ENCODE data around the gene TGFBI. TPM values are rescaled to one million over a fixed set of nuclear protein-coding genes. Genes with fewer than 3 reads are reported as not detected.

Gene TGFBI
- total RNA-seq, 1 experiment from 2014 or later: 142 TPM

DNA sequence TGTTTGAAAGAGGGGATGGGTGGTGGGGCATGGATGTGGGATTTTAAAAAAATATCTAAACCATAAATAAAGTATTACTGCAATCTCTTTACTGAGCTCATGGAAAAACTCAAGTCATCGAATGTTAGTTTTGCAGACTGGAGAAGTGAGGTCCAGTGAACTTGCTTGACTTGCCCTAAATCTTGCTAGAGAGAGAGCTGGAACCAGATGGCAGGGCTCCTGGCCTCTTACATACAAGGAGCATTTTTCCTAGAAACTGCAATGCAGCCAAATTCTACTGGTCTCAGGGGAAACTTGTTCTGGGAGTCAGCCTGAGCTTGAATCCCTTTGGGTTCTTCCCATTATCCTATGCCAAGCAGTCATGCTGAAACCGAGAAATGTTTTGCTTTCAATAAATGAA lies 2.9 kb upstream of the TGFBI start:
- Mint-ChIP-seq H3K27ac (ENCODE audit: unreplicated experiment) (no peak overlapping the region), H3K36me3 (ENCODE audit: insufficient read depth, unreplicated experiment) (no peaks in the 10 kb centered on the region), H3K27me3 (ENCODE audit: insufficient read depth, unreplicated experiment) (no peaks in the 10 kb centered on the region), H3K9me3 (ENCODE audit: unreplicated experiment) (no peaks in the 10 kb centered on the region), H3K4me3 (ENCODE audit: unreplicated experiment) (no peak overlapping the region), H3K4me1 (ENCODE audit: low read depth, unreplicated experiment) (no peaks in the 10 kb centered on the region)
- ChIA-PET POLR2A (no interaction called here), CTCF (interaction anchor here (0.5 to 1.0 kb wide), 2 partner anchors 39 to 97 kb away, joined by 3 to 7 read pairs; no protein-coding TSS in a partner anchor)
- H3K9me3 ChIP-seq: no peaks in the 10 kb centered on the region
- DNase-seq: no peak
- H3K27me3 ChIP-seq (replicated peaks; ENCODE audit: control insufficient read depth, insufficient read depth, low read length): no peaks in the 10 kb centered on the region
- no peaks in the 10 kb centered on the region for H3K36me3 ChIP-seq (ENCODE audit: control insufficient read depth, insufficient read depth, low read length)
- intact Hi-C loops (cut with micrococcal nuclease; ENCODE audit: unreplicated experiment): no loop called here
- TF ChIP-seq CTCF (IDR thresholded peaks at IDR 0.05; ENCODE audit: insufficient read depth in 1 of 2, low read depth in 1 of 2, low read length in 1 of 2, severe bottlenecking in 1 of 2, unreplicated experiment in 1 of 2): no peak
- peaks cover 4% of the 10 kb centered on the region; the same call in 1 of the 2 replicates for H3K4me1 ChIP-seq
- no peak overlapping the region for H3K4me3 ChIP-seq (ENCODE audit: low read depth, low read length)
- BruUV-seq (replicated peaks): no TSS peak

DNA sequence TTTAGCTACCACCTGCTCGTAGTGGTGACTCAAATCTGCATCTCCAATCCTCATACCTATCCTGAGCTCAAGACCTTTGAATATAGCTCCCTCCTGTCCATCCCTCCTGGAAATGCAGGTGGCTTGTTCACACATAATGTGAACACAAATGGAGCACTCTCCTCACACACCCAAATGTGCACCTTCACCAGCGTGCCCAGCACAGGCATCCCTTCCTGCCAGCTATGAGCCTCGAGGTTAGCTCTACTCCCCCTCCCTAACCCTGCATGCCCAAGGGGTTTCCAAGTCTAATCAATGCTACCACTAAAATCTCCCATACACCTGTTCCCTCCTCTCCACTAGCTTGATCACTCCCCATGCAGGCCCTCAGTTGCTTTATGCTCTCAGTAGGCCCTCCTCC lies 2.2 kb upstream of the TGFBI start:
- Histone ChIP-seq H3K9me3 (no peaks in the 10 kb centered on the region), H3K36me3 (ENCODE audit: control insufficient read depth, insufficient read depth, low read length) (no peaks in the 10 kb centered on the region), H3K4me3 (ENCODE audit: low read depth, low read length) (no peak overlapping the region), H3K4me1 (peaks cover 4% of the 10 kb centered on the region; the same call in 1 of the 2 replicates), H3K27me3 (replicated peaks; ENCODE audit: control insufficient read depth, insufficient read depth, low read length) (no peaks in the 10 kb centered on the region)
- Mint-ChIP-seq H3K4me1 (ENCODE audit: low read depth, unreplicated experiment) (no peaks in the 10 kb centered on the region), H3K4me3 (ENCODE audit: unreplicated experiment) (no peak overlapping the region), H3K27ac (ENCODE audit: unreplicated experiment) (no peak overlapping the region), H3K36me3 (ENCODE audit: insufficient read depth, unreplicated experiment) (no peaks in the 10 kb centered on the region), H3K9me3 (ENCODE audit: unreplicated experiment) (no peaks in the 10 kb centered on the region), H3K27me3 (ENCODE audit: insufficient read depth, unreplicated experiment) (no peaks in the 10 kb centered on the region)
- ChIA-PET CTCF (interaction anchor here (1.0 kb wide), 1 partner anchor 38 kb away, joined by 3 read pairs; no protein-coding TSS in a partner anchor), POLR2A (no interaction called here)
- DNase-seq: no peak
- intact Hi-C loops (cut with micrococcal nuclease; ENCODE audit: unreplicated experiment): no loop called here
- no peak for TF ChIP-seq CTCF (IDR thresholded peaks at IDR 0.05; ENCODE audit: insufficient read depth in 1 of 2, low read depth in 1 of 2, low read length in 1 of 2, severe bottlenecking in 1 of 2, unreplicated experiment in 1 of 2)
- BruUV-seq (replicated peaks): no TSS peak

DNA sequence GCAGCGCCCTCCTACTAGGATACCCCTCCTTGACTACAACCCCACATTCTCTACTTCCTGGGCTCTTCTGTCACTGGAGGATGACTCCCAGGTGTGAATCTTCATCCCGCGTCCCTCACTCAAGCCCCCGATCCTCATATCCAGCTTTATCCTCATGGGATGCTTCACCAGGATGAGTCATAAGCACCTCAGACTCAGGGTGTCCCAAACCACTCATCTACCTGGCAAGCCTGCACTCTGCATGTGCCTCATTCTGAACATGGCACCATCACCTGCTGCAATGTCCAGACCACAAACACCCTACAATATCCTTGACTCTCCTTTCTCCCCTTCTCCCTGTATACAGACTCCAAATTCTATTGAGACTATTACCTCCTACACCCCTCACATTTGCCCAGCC lies 1.5 kb upstream of the TGFBI start:
- ChIA-PET POLR2A (no interaction called here), CTCF (no interaction called here)
- H3K4me3 ChIP-seq (ENCODE audit: low read depth, low read length): no peak overlapping the region
- no peaks in the 10 kb centered on the region for H3K27me3 ChIP-seq (replicated peaks; ENCODE audit: control insufficient read depth, insufficient read depth, low read length)
- Mint-ChIP-seq H3K36me3 (ENCODE audit: insufficient read depth, unreplicated experiment) (no peaks in the 10 kb centered on the region), H3K9me3 (ENCODE audit: unreplicated experiment) (no peaks in the 10 kb centered on the region), H3K27me3 (ENCODE audit: insufficient read depth, unreplicated experiment) (no peaks in the 10 kb centered on the region), H3K4me3 (ENCODE audit: unreplicated experiment) (no peak overlapping the region), H3K27ac (ENCODE audit: unreplicated experiment) (no peak overlapping the region), H3K4me1 (ENCODE audit: low read depth, unreplicated experiment) (no peaks in the 10 kb centered on the region)
- H3K9me3 ChIP-seq: no peaks in the 10 kb centered on the region
- H3K36me3 ChIP-seq (ENCODE audit: control insufficient read depth, insufficient read depth, low read length): no peaks in the 10 kb centered on the region
- DNase-seq: no peak
- BruUV-seq (replicated peaks): no TSS peak
- peaks cover 4% of the 10 kb centered on the region; the same call in 1 of the 2 replicates for H3K4me1 ChIP-seq
- TF ChIP-seq CTCF (IDR thresholded peaks at IDR 0.05; ENCODE audit: insufficient read depth in 1 of 2, low read depth in 1 of 2, low read length in 1 of 2, severe bottlenecking in 1 of 2, unreplicated experiment in 1 of 2): no peak
- intact Hi-C loops (cut with micrococcal nuclease; ENCODE audit: unreplicated experiment): no loop called here
